IMR-90 (cell line): ENCODE data around the gene SPPL3. TPM values are rescaled to one million over a fixed set of nuclear protein-coding genes. Genes with fewer than 3 reads are reported as not detected.

Experiments
- ATAC-seq: fragments of 200-7000 bp; cut with Tn5 transposase; 2 replicates; pipeline ENCODE4 v1.9.1; 2020; ENCODE audit warnings: low read depth, mild to moderate bottlenecking, moderate library complexity
- BruUV-seq: library from RNA; stranded (reverse); fragments of 400-500 nt; replicated peaks from 2 replicates; lab custom pipeline; 2021; lab: Mats Ljungman, UMichigan
- CTCF ChIA-PET: fragments of 300-600 bp; formaldehyde crosslinking; extraction: SDS; loops from one replicate; lab custom pipeline; 2021; ENCODE audit warnings: antibody characterized with exemption; lab: Yijun Ruan, JAX
- POLR2A ChIA-PET: fragments of 300-600 bp; sonication (Branson Sonifier 250); formaldehyde crosslinking; loops from one replicate; lab custom pipeline; 2022; ENCODE audit warnings: antibody characterized with exemption; ENCODE audit not compliant: unreplicated experiment; lab: Charles Lee
- DNase-seq: peaks from one replicate; pipeline ENCODE4 v3.0.0; 2013
- H2AFZ ChIP-seq: replicated peaks from 2 replicates; pipeline ENCODE3; 2013; ENCODE audit warnings: low read length, mild to moderate bottlenecking; ENCODE audit not compliant: poor library complexity
- H2AK5ac ChIP-seq: 2 replicates; pipeline ENCODE4 v1.6.1; 2013; ENCODE audit warnings: low read depth, low read length, inconsistent platforms
- H2AK9ac ChIP-seq: replicated peaks from 2 replicates; pipeline ENCODE3; 2013; ENCODE audit warnings: mild to moderate bottlenecking, low read depth, low read length, moderate library complexity; ENCODE audit not compliant: poor library complexity
- H2BK120ac ChIP-seq: 2 replicates; pipeline ENCODE4 v1.6.1; 2013; ENCODE audit warnings: low read depth, low read length, inconsistent platforms
- H2BK15ac ChIP-seq: 3 replicates; pipeline ENCODE4 v1.6.1; 2013; ENCODE audit warnings: low read depth, low read length, inconsistent platforms
- H2BK20ac ChIP-seq: 2 replicates; pipeline ENCODE4 v1.6.1; 2013; ENCODE audit warnings: low read depth, mild to moderate bottlenecking, inconsistent platforms, low read length, moderate library complexity
- H2BK5ac ChIP-seq: 2 replicates; pipeline ENCODE4 v1.6.1; 2013; ENCODE audit warnings: mild to moderate bottlenecking, low read depth, low read length, inconsistent platforms; ENCODE audit not compliant: poor library complexity, severe bottlenecking
- H3K14ac ChIP-seq: replicated peaks from 2 replicates; pipeline ENCODE4 v1.6.1; 2013; ENCODE audit warnings: low read depth, low read length, inconsistent platforms
- H3K18ac ChIP-seq: 2 replicates; pipeline ENCODE4 v1.6.1; 2013; ENCODE audit warnings: low read depth, low read length, control low read depth
- H3K23ac ChIP-seq: 2 replicates; pipeline ENCODE4 v1.6.1; 2013; ENCODE audit warnings: low read depth, low read length, inconsistent platforms
- H3K27ac ChIP-seq: 2 replicates; pipeline ENCODE4 v1.5.1; 2013; ENCODE audit warnings: mild to moderate bottlenecking, control low read depth, low read length; ENCODE audit not compliant: insufficient read depth
- H3K27me3 ChIP-seq: 2 replicates; pipeline ENCODE4 v1.6.1; 2013; ENCODE audit warnings: low read length; ENCODE audit not compliant: control insufficient read depth, insufficient read depth
- H3K36me3 ChIP-seq: 2 replicates; pipeline ENCODE4 v1.6.1; 2013; ENCODE audit warnings: low read length, mixed read lengths; ENCODE audit not compliant: control insufficient read depth, insufficient read depth
- H3K4ac ChIP-seq: 2 replicates; pipeline ENCODE4 v1.6.1; 2013; ENCODE audit warnings: low read depth, low read length, inconsistent platforms
- H3K4me1 ChIP-seq: 2 replicates; pipeline ENCODE4 v1.6.1; 2013; ENCODE audit warnings: low read length, mixed read lengths; ENCODE audit not compliant: control insufficient read depth, insufficient read depth
- H3K4me2 ChIP-seq: 2 replicates; pipeline ENCODE4 v1.6.1; 2013; ENCODE audit warnings: low read depth, mild to moderate bottlenecking, control low read depth, low read length, moderate library complexity
- H3K4me3 ChIP-seq: 2 replicates; pipeline ENCODE4 v1.5.1; 2013; ENCODE audit warnings: low read depth, mild to moderate bottlenecking, control low read depth, low read length, moderate library complexity; ENCODE audit not compliant: insufficient read depth
- H3K56ac ChIP-seq: 2 replicates; pipeline ENCODE4 v1.6.1; 2013; ENCODE audit warnings: low read length, inconsistent platforms; ENCODE audit not compliant: insufficient read depth; ENCODE audit errors: extremely low read depth
- H3K79me1 ChIP-seq, 2 experiments: 2 replicates each; pipeline ENCODE4 v1.6.1; 2013; ENCODE audit warnings: low read length in 2 of 2, inconsistent platforms in 1 of 2, low read depth in 1 of 2
- H3K9ac ChIP-seq: 2 replicates; pipeline ENCODE4 v1.6.1; 2013; ENCODE audit warnings: low read depth, low read length, control low read depth
- H3K9me1 ChIP-seq: 2 replicates; pipeline ENCODE4 v1.6.1; 2013; ENCODE audit warnings: low read length, inconsistent platforms; ENCODE audit not compliant: insufficient read depth
- H3K9me3 ChIP-seq: 2 replicates; pipeline ENCODE4 v1.6.1; 2013; ENCODE audit warnings: low read length; ENCODE audit not compliant: control insufficient read depth, insufficient read depth
- H4K20me1 ChIP-seq: 2 replicates; pipeline ENCODE4 v1.6.1; 2013; ENCODE audit warnings: low read length, inconsistent platforms; ENCODE audit not compliant: insufficient read depth
- H4K5ac ChIP-seq: 2 replicates; pipeline ENCODE4 v1.6.1; 2013; ENCODE audit warnings: mild to moderate bottlenecking, low read depth, low read length, control low read depth
- H4K8ac ChIP-seq, 2 experiments: 2 replicates each; pipeline ENCODE4 v1.6.1; 2013; ENCODE audit warnings: low read depth in 2 of 2, low read length in 2 of 2, control low read depth in 1 of 2, inconsistent platforms in 1 of 2
- H4K91ac ChIP-seq: 2 replicates; pipeline ENCODE4 v1.6.1; 2013; ENCODE audit warnings: low read depth, low read length, inconsistent platforms; ENCODE audit not compliant: insufficient read depth
- CEBPB ChIP-seq: IDR thresholded peaks from 2 replicates; pipeline ENCODE4 v1.6.1; 2012; ENCODE audit warnings: low read depth, low read length, improper control_type of control experiment
- CHD1 ChIP-seq: IDR thresholded peaks from 2 replicates; pipeline ENCODE4 v1.6.1; 2012; ENCODE audit warnings: low read depth, low read length, improper control_type of control experiment
- CTCF ChIP-seq: conservative IDR thresholded peaks from 2 replicates; pipeline ENCODE4 v1.5.1; 2012; ENCODE audit warnings: mild to moderate bottlenecking, low read depth, low read length, improper control_type of control experiment
- ELK1 ChIP-seq: fragments of 150-350 bp; IDR thresholded peaks from 2 replicates; pipeline ENCODE4 v1.6.1; 2016; ENCODE audit warnings: low read depth, mild to moderate bottlenecking, low read length, moderate library complexity, borderline replicate concordance
- FOS ChIP-seq: fragments of 150-350 bp; IDR thresholded peaks from 2 replicates; pipeline ENCODE4 v1.6.1; 2016; ENCODE audit warnings: low read depth, low read length
- MAFK ChIP-seq: IDR thresholded peaks from 2 replicates; pipeline ENCODE4 v1.6.1; 2012; ENCODE audit warnings: low read depth, low read length, improper control_type of control experiment
- MAZ ChIP-seq: IDR thresholded peaks from 2 replicates; pipeline ENCODE4 v1.6.1; 2012; ENCODE audit warnings: low read depth, mild to moderate bottlenecking, low read length, improper control_type of control experiment, moderate library complexity, borderline replicate concordance
- MXI1 ChIP-seq: IDR thresholded peaks from 2 replicates; pipeline ENCODE4 v1.6.1; 2012; ENCODE audit warnings: low read depth, mild to moderate bottlenecking, low read length, moderate library complexity, borderline replicate concordance
- NFE2L2 ChIP-seq: fragments of 150-350 bp; IDR thresholded peaks from 2 replicates; pipeline ENCODE4 v1.6.1; 2016; ENCODE audit warnings: low read depth, mild to moderate bottlenecking, low read length
- POLR2A ChIP-seq: IDR thresholded peaks from 2 replicates; pipeline ENCODE4 v1.6.1; 2012; ENCODE audit warnings: mild to moderate bottlenecking, low read depth, low read length
- RAD21 ChIP-seq: IDR thresholded peaks from 2 replicates; pipeline ENCODE4 v1.6.1; 2012; ENCODE audit warnings: low read length, improper control_type of control experiment
- RCOR1 ChIP-seq: IDR thresholded peaks from 2 replicates; pipeline ENCODE4 v1.6.1; 2012; ENCODE audit warnings: mild to moderate bottlenecking, low read length, improper control_type of control experiment; ENCODE audit not compliant: insufficient replicate concordance
- RFX5 ChIP-seq: IDR thresholded peaks from 2 replicates; pipeline ENCODE4 v1.8.0; 2012; ENCODE audit warnings: low read depth, mild to moderate bottlenecking, low read length, moderate library complexity
- SMC3 ChIP-seq: fragments of 150-350 bp; IDR thresholded peaks from 2 replicates; pipeline ENCODE4 v1.6.1; 2016; ENCODE audit warnings: low read depth, mild to moderate bottlenecking, antibody characterized with exemption, low read length, moderate library complexity
- USF2 ChIP-seq: fragments of 150-350 bp; IDR thresholded peaks from 2 replicates; pipeline ENCODE4 v1.6.1; 2017; ENCODE audit warnings: mild to moderate bottlenecking, antibody characterized with exemption, low read length, low read depth
- WGBS, 2 experiments: methylation state at CpG; one replicate each; pipeline versions ENCODE4 v1.1.5 to v1.1.7; 2013; ENCODE audit warnings: missing lambda C conversion rate in 2 of 2; ENCODE audit not compliant: insufficient read length in 1 of 2; ENCODE audit errors: extremely low coverage in 2 of 2; 5-methylcytosine and 5-hydroxymethylcytosine counted together
- dilution Hi-C: fragments of 300-500 bp; cut with HindIII; formaldehyde crosslinking; loops from one replicate; pipeline ENCODE4 v1.14.3; 2018; ENCODE audit warnings: low sequenced_read_pairs; ENCODE audit not compliant: unreplicated experiment
- in situ Hi-C: fragments of 300-500 bp; cut with MboI; formaldehyde crosslinking; loops from 3 replicates; pipeline ENCODE4 v1.14.3; 2019; ENCODE audit warnings: low sequenced_read_pairs, inconsistent platforms, mixed read lengths
- intact Hi-C: fragments of 100-400 bp; cut with micrococcal nuclease; formaldehyde crosslinking; loops from 2 replicates; pipeline ENCODE4 v1.10.0; 2022
- polyA plus RNA-seq, 3 experiments: library from polyadenylated mRNA; depleted of rRNA; stranded (reverse); fragments of >200 nt; gene quantifications; 2 replicates each; pipeline ENCODE4 v1.2.3, GENCODE V29; 2012; ENCODE audit warnings: low replicate concordance in 1 of 3
- total RNA-seq: library from RNA; depleted of rRNA; stranded (reverse); fragments of >200 nt; gene quantifications from 2 replicates; pipeline ENCODE4 v1.2.3, GENCODE V29; 2012

Gene SPPL3
- total and polyA plus RNA-seq, 2 of the 4 experiments (the other 2 are of a cell fraction), result 1.6 to 18.0 TPM

- Histone ChIP-seq H3K4me3 (no peak overlapping the region), H2BK20ac (no peak overlapping the region), H3K14ac (no peak overlapping the region), H3K56ac (no peak overlapping the region), H2AFZ (no peak overlapping the region), H3K27ac (no peak overlapping the region), H3K9ac (no peak overlapping the region), H4K8ac (no peak overlapping the region), H2BK5ac (no peak overlapping the region), H2AK9ac (no peak overlapping the region), H4K20me1 (peaks cover 52% of the 10 kb centered on the region), H3K23ac (no peak overlapping the region), H3K9me3 (peaks cover 2% of the 10 kb centered on the region; the same call in 1 of the 2 replicates), H3K18ac (no peak overlapping the region), H3K27me3 (no peaks in the 10 kb centered on the region), H3K36me3 (no peaks in the 10 kb centered on the region), H2AK5ac (no peak overlapping the region), H3K79me1 (peaks cover 29 to 58% of the 10 kb centered on the region in 2 experiments), H3K4me2 (no peak overlapping the region), H3K4ac (no peak overlapping the region), H3K9me1 (no peaks in the 10 kb centered on the region; the same call in none of the 2 replicates), H2BK120ac (no peak overlapping the region), H3K4me1 (peaks cover 11% of the 10 kb centered on the region), H2BK15ac (no peak overlapping the region), H4K91ac (no peak overlapping the region), H4K5ac (no peak overlapping the region)
- ATAC-seq (no peak), DNase-seq (no peak)
- CTCF ChIA-PET, result no interaction called here
- no TSS peak for BruUV-seq
- dilution Hi-C loops, result no loop called here
- in situ Hi-C loops, result no loop called here
- no peak for TF ChIP-seq ELK1
- no peak for TF ChIP-seq POLR2A
- no peak for TF ChIP-seq RCOR1
- TF ChIP-seq CTCF, result no peak
- TF ChIP-seq NFE2L2, result no peak
- no peak for TF ChIP-seq CHD1
- TF ChIP-seq RFX5, result no peak
- no peak for TF ChIP-seq USF2
- TF ChIP-seq RAD21, result no peak
- TF ChIP-seq MXI1, result no peak
- TF ChIP-seq MAFK, result no peak
- no peak for TF ChIP-seq FOS
- TF ChIP-seq SMC3, result no peak
- TF ChIP-seq CEBPB, result no peak
- no peak for TF ChIP-seq MAZ
- intact Hi-C loops, result no loop called here
- POLR2A ChIA-PET, result no interaction called here
- WGBS, 2 experiments, result no CpG with 5 or more reads among the region's 4 CpGs
Measured at GRCh38 chr12:120854804-120855203, 49.4 kb downstream of the SPPL3 start.
